GM18508 (cell line): ENCODE data around the gene TMC6.
"Not testable (repeated sequence)": the region's sequence is repeated elsewhere in the genome, so short reads cannot be mapped to it uniquely, and the experiment has no call there.

Experiments used
- ATAC-seq: cut with Tn5 transposase; IDR thresholded peaks from one replicate; pipeline ENCODE4 v1.9.1; 2021; ENCODE audit warnings: moderate number of reproducible peaks; ENCODE audit not compliant: insufficient read depth, unreplicated experiment

Gene TMC6

GRCh38 chr17:78128551-78129350, at the start of gene TMC6:
TSS of gene TMC6 (minus strand) at chr17:78128755. CDS start at chr17:78126832, 1,923 bp downstream.
- ATAC-seq, result no peak

- no peak for ATAC-seq
Observed at GRCh38 chr17:78176548-78177025, 48.0 kb upstream of the TMC6 start.

GRCh38 chr17:78175643-78175981, 47.1 kb upstream of the TMC6 start:
- ATAC-seq, result no peak

- ATAC-seq, result no peak
Observed at GRCh38 chr17:78174870-78175642, 46.5 kb upstream of the TMC6 start.

- no peak for ATAC-seq
Observed at GRCh38 chr17:78174346-78174869, 45.9 kb upstream of the TMC6 start.

GRCh38 chr17:78173097-78173715, 44.7 kb upstream of the TMC6 start:
- ATAC-seq, result no peak

- ATAC-seq, result no peak
Observed at GRCh38 chr17:78172249-78173051, 43.9 kb upstream of the TMC6 start.

GRCh38 chr17:78171591-78172248, 43.2 kb upstream of the TMC6 start:
- ATAC-seq, result not testable (repeated sequence)

GRCh38 chr17:78170692-78171590, 42.4 kb upstream of the TMC6 start:
- no peak for ATAC-seq

GRCh38 chr17:78168903-78169793, 40.6 kb upstream of the TMC6 start:
- ATAC-seq, result no peak

- no peak for ATAC-seq
Observed at GRCh38 chr17:78168242-78168902, 39.8 kb upstream of the TMC6 start, which contains the start of gene SYNGR2. TSS of gene SYNGR2 (plus strand) at chr17:78168581. CDS start at chr17:78168617, 36 bp downstream.

GRCh38 chr17:78166416-78166815, 37.9 kb upstream of the TMC6 start:
- no peak for ATAC-seq

GRCh38 chr17:78164748-78165607, 36.4 kb upstream of the TMC6 start:
- no peak for ATAC-seq

GRCh38 chr17:78163881-78164747, 35.6 kb upstream of the TMC6 start:
- ATAC-seq, result no peak

GRCh38 chr17:78159575-78160158, 31.1 kb upstream of the TMC6 start:
- no peak for ATAC-seq
